ENCODE measurements around the gene UNC119. TPM values are rescaled to one million over a fixed set of nuclear protein-coding genes. Genes with fewer than 3 reads are reported as not detected.

Gene UNC119
- total and polyA plus RNA-seq, 4 donors = 14.0 to 20.0 (median 16.1) TPM

DNA sequence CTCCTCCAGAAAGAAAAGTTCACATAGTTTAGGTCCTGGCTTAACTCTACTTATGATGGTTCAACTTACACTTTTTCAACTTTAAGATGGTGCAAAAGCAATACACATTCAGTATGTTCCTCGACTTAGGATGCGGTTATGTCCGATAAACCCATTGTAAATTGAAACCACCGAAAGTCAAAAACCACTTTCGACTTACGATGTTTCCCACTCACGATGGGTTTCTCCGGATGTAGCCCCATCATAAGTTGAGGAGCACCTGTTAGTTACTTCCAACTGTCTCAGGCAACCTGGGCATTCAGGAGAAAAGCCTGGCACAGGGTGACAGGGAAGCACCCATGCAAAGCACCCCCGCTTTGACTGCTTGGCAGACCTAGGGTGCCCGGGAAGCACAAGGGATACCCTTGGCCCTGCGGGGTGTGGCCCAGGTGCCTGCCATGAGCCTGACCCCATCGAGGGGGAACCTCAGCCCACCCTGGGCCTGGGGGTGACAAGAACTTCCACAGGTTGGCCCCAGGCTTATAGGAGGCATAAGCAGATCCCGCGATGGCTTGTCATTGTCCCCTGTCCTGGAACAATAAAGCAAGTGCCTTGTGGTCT lies 14.0 kb downstream of the UNC119 start:
- TF ChIP-seq HNF4A (conservative IDR thresholded peaks at IDR 0.05) = no peak
- TF ChIP-seq, protein P1, sequence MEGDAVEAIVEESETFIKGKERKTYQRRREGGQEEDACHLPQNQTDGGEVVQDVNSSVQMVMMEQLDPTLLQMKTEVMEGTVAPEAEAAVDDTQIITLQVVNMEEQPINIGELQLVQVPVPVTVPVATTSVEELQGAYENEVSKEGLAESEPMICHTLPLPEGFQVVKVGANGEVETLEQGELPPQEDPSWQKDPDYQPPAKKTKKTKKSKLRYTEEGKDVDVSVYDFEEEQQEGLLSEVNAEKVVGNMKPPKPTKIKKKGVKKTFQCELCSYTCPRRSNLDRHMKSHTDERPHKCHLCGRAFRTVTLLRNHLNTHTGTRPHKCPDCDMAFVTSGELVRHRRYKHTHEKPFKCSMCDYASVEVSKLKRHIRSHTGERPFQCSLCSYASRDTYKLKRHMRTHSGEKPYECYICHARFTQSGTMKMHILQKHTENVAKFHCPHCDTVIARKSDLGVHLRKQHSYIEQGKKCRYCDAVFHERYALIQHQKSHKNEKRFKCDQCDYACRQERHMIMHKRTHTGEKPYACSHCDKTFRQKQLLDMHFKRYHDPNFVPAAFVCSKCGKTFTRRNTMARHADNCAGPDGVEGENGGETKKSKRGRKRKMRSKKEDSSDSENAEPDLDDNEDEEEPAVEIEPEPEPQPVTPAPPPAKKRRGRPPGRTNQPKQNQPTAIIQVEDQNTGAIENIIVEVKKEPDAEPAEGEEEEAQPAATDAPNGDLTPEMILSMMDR (IDR thresholded peaks at IDR 0.05; ENCODE audit: low read depth, low read length, missing input control) = no peak
- TF ChIP-seq RXRA (IDR thresholded peaks at IDR 0.05) = no peak
- TF ChIP-seq, protein P2, sequence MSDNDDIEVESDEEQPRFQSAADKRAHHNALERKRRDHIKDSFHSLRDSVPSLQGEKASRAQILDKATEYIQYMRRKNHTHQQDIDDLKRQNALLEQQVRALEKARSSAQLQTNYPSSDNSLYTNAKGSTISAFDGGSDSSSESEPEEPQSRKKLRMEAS (IDR thresholded peaks at IDR 0.05) = no peak
- TF ChIP-seq, protein P3, sequence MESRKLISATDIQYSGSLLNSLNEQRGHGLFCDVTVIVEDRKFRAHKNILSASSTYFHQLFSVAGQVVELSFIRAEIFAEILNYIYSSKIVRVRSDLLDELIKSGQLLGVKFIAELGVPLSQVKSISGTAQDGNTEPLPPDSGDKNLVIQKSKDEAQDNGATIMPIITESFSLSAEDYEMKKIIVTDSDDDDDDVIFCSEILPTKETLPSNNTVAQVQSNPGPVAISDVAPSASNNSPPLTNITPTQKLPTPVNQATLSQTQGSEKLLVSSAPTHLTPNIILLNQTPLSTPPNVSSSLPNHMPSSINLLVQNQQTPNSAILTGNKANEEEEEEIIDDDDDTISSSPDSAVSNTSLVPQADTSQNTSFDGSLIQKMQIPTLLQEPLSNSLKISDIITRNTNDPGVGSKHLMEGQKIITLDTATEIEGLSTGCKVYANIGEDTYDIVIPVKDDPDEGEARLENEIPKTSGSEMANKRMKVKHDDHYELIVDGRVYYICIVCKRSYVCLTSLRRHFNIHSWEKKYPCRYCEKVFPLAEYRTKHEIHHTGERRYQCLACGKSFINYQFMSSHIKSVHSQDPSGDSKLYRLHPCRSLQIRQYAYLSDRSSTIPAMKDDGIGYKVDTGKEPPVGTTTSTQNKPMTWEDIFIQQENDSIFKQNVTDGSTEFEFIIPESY (IDR thresholded peaks at IDR 0.05) = no peak
- Histone ChIP-seq H3K4me1 (ENCODE audit: control insufficient read depth in 4 of 4, insufficient read depth in 4 of 4, low read length in 3 of 4) (no peaks in the 10 kb centered on the region), H3K36me3 (ENCODE audit: control insufficient read depth in 4 of 4, insufficient read depth in 3 of 4, low read depth in 1 of 4, low read length in 3 of 4) (no peaks in the 10 kb centered on the region), H3K27me3 (ENCODE audit: control insufficient read depth in 4 of 4, insufficient read depth in 4 of 4, low read length in 3 of 4) (no peaks in the 10 kb centered on the region), H3K9me3 (ENCODE audit: control insufficient read depth in 4 of 4, low read length in 3 of 4) (no peaks in the 10 kb centered on the region), H3K4me3 (ENCODE audit: low read depth in 1 of 3, low read length in 3 of 3) (no peak overlapping the region), H3K9ac (ENCODE audit: low read depth in 1 of 2, low read length in 2 of 2) (no peak overlapping the region), H3K27ac (ENCODE audit: low read depth in 1 of 2, low read length in 2 of 2) (no peak overlapping the region)
- WGBS = 92% methylated on average over 14 of the region's 14 CpGs
- DNase-seq (ENCODE audit: low spot score) = no peak

- no peaks in the 10 kb centered on the region for H3K4me1 ChIP-seq (ENCODE audit: control insufficient read depth in 4 of 4, insufficient read depth in 4 of 4, low read length in 3 of 4)
- TF ChIP-seq GABPA (IDR thresholded peaks at IDR 0.05 in 1 of 2, conservative IDR thresholded peaks at IDR 0.05 in 1 of 2) (no peak), YY1 (IDR thresholded peaks at IDR 0.05) (no peak), EGR1 (IDR thresholded peaks at IDR 0.05; ENCODE audit: low read depth in 2 of 2) (no peak), RXRA (IDR thresholded peaks at IDR 0.05) (no peak), FOXA1 (IDR thresholded peaks at IDR 0.05) (no peak), JUND (IDR thresholded peaks at IDR 0.05) (no peak), HNF4A (conservative IDR thresholded peaks at IDR 0.05) (no peak)
- TF ChIP-seq, protein P1 (IDR thresholded peaks at IDR 0.05; ENCODE audit: low read depth, low read length, missing input control) = no peak
- no peak overlapping the region for H3K27ac ChIP-seq (ENCODE audit: low read depth in 1 of 2, low read length in 2 of 2)
- no peaks in the 10 kb centered on the region for H3K9me3 ChIP-seq (ENCODE audit: control insufficient read depth in 4 of 4, low read length in 3 of 4)
- 75% methylated on average over 12 of the region's 12 CpGs for WGBS
- no peak overlapping the region for H3K4me3 ChIP-seq (ENCODE audit: low read depth in 1 of 3, low read length in 3 of 3)
- no peak overlapping the region for H3K9ac ChIP-seq (ENCODE audit: low read depth in 1 of 2, low read length in 2 of 2)
- H3K36me3 ChIP-seq (ENCODE audit: control insufficient read depth in 4 of 4, insufficient read depth in 3 of 4, low read depth in 1 of 4, low read length in 3 of 4) = no peaks in the 10 kb centered on the region
- no peak for DNase-seq (ENCODE audit: low spot score)
- H3K27me3 ChIP-seq (ENCODE audit: control insufficient read depth in 4 of 4, insufficient read depth in 4 of 4, low read length in 3 of 4) = no peaks in the 10 kb centered on the region
Observed at GRCh38 chr17:28537219-28537610, 15.2 kb downstream of the UNC119 start.
